Effector CD8-positive, alpha-beta T cell (primary cell): ENCODE data around the gene TMEM120B.
"Not testable (repeated sequence)": the region's sequence is repeated elsewhere in the genome, so short reads cannot be mapped to it uniquely, and the experiment has no call there.

Experiments used
- DNase-seq: peaks from one replicate; lab custom pipeline; 2025; lab: John Stamatoyannopoulos, UW

TMEM120B gene

GRCh38 chr12:121745545-121745944 is 33.0 kb downstream of the TMEM120B start:
- DNase-seq = not testable (repeated sequence)

- DNase-seq = no peak
Observed at GRCh38 chr12:121748218-121748570, 35.6 kb downstream of the TMEM120B start.

- DNase-seq = no peak
Observed at GRCh38 chr12:121748571-121749265, 36.2 kb downstream of the TMEM120B start.

GRCh38 chr12:121749267-121749666 is 36.7 kb downstream of the TMEM120B start:
- DNase-seq = no peak

GRCh38 chr12:121750507-121750955 is 38.0 kb downstream of the TMEM120B start:
- no peak for DNase-seq

GRCh38 chr12:121751034-121751433 is 38.5 kb downstream of the TMEM120B start:
- no peak for DNase-seq

GRCh38 chr12:121751749-121752351 is 39.3 kb downstream of the TMEM120B start:
- no peak for DNase-seq

GRCh38 chr12:121753844-121754264 is 41.3 kb downstream of the TMEM120B start:
- no peak for DNase-seq

- DNase-seq = no peak
Observed at GRCh38 chr12:121754836-121755235, 42.3 kb downstream of the TMEM120B start.

GRCh38 chr12:121755591-121755990 is 43.0 kb downstream of the TMEM120B start:
- no peak for DNase-seq

- DNase-seq = not testable (repeated sequence)
Observed at GRCh38 chr12:121758536-121758935, 46.0 kb downstream of the TMEM120B start.

GRCh38 chr12:121762269-121762668 is 49.7 kb downstream of the TMEM120B start:
- no peak for DNase-seq

- no peak for DNase-seq
Observed at GRCh38 chr12:121764808-121765207, 52.3 kb downstream of the TMEM120B start.

- no peak for DNase-seq
Observed at GRCh38 chr12:121765573-121765972, 53.0 kb downstream of the TMEM120B start.

- DNase-seq = no peak
Observed at GRCh38 chr12:121766290-121767039, 53.9 kb downstream of the TMEM120B start.

GRCh38 chr12:121767525-121768016 is 55.0 kb downstream of the TMEM120B start:
- no peak for DNase-seq

- DNase-seq = no peak
Observed at GRCh38 chr12:121769297-121769830, 56.8 kb downstream of the TMEM120B start.

GRCh38 chr12:121769831-121770301 is 57.3 kb downstream of the TMEM120B start:
- no peak for DNase-seq

- DNase-seq = no peak
Observed at GRCh38 chr12:121770388-121770787, 57.8 kb downstream of the TMEM120B start.

GRCh38 chr12:121770813-121771625 is 58.5 kb downstream of the TMEM120B start:
- no peak for DNase-seq

- peak; percentile 69 for DNase-seq
Observed at GRCh38 chr12:121773011-121773777, 60.6 kb downstream of the TMEM120B start.
